Measurements from ENCODE around the gene SWAP70.

DNA sequence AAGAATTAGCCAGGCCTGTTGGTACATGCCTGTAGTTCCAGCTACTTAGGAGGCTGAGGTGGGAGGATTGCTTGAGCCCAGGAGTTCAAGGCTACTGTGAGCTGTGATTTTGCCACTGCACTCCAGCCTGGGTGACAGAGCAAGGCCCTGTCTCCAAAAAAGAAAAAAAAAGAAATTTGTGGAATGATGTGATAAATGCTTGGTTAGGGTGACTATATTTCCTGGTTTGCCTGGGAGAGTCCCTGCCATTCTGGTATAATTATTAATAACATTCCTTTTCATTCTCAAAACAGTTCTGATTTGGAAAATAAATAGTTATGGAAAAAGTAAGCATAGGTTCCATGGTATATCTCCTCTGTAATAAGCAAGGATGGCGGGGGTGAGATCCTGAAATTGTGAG lies 74.8 kb downstream of the SWAP70 start:
- TF ChIP-seq POLR2A (IDR thresholded peaks at IDR 0.05; ENCODE audit: extremely low read depth, insufficient read length) (no peak), CTCF (IDR thresholded peaks at IDR 0.05; ENCODE audit: low read depth, low read length) (no peak), MAX (IDR thresholded peaks at IDR 0.05; ENCODE audit: low read depth, low read length) (no peak)
